Spleen (tissue), 11 donors: ENCODE measurements around the gene SETD4. TPM values are rescaled to one million over a fixed set of nuclear protein-coding genes. Genes with fewer than 3 reads are reported as not detected.

Experiments
- DNase-seq: peaks from one replicate; pipeline ENCODE4 v3.0.0-alpha.2; 2020
- H3K27ac ChIP-seq, 8 donors: fragments of 200-600 bp; sonication (generic) in 7 of 8; 1 replicate in 4 of 8; 2 replicates in 4 of 8; pipeline versions ENCODE4 v1.5.0 to v1.8.0; 2016 to 2021; ENCODE audit warnings: inconsistent platforms in 4 of 8, mild to moderate bottlenecking in 4 of 8, moderate library complexity in 1 of 8
- H3K27me3 ChIP-seq, 7 donors: fragments of 200-600 bp; sonication (generic) in 6 of 7; replicated peaks in 1 of 7; 1 replicate in 4 of 7; 2 replicates in 3 of 7; pipeline versions ENCODE4 v1.5.0 to v1.8.0; 2016 to 2021; ENCODE audit warnings: inconsistent platforms in 3 of 7, mild to moderate bottlenecking in 1 of 7
- H3K36me3 ChIP-seq, 6 donors: fragments of 200-600 bp; sonication (generic) in 5 of 6; 1 replicate in 4 of 6; 2 replicates in 2 of 6; pipeline versions ENCODE4 v1.5.0 to v1.8.0; 2016 to 2021; ENCODE audit warnings: inconsistent platforms in 2 of 6
- H3K4me1 ChIP-seq, 6 donors: fragments of 200-600 bp; sonication (generic) in 5 of 6; 1 replicate in 3 of 6; 2 replicates in 3 of 6; pipeline versions ENCODE4 v1.5.0 to v1.8.0; 2016 to 2021; ENCODE audit warnings: inconsistent platforms in 3 of 6
- H3K4me3 ChIP-seq, 8 donors: fragments of 200-600 bp; sonication (generic) in 7 of 8; 1 replicate in 4 of 8; 2 replicates in 4 of 8; pipeline versions ENCODE4 v1.5.0 to v1.8.0; 2016 to 2021; ENCODE audit warnings: inconsistent platforms in 4 of 8, mild to moderate bottlenecking in 4 of 8, moderate library complexity in 2 of 8
- H3K9me3 ChIP-seq, 8 donors: fragments of 200-600 bp; sonication (generic) in 7 of 8; 1 replicate in 4 of 8; 2 replicates in 4 of 8; pipeline versions ENCODE4 v1.5.0 to v1.8.0; 2016 to 2021; ENCODE audit warnings: inconsistent platforms in 4 of 8
- POLR2A ChIP-seq, 3 donors: fragments of 450-650 bp; IDR thresholded peaks; one replicate each; pipeline ENCODE4 v1.5.1; 2017; ENCODE audit warnings: antibody characterized with exemption in 3 of 3, mild to moderate bottlenecking in 1 of 3
- POLR2AphosphoS5 ChIP-seq, 3 donors: sonication (generic); formaldehyde crosslinking; IDR thresholded peaks; one replicate each; pipeline ENCODE4 v1.5.1; 2017; ENCODE audit warnings: antibody characterized with exemption in 3 of 3
- WGBS, 5 donors: extraction: QIAGEN DNeasy Blood & Tissue Kit in 3 of 5; methylation state at CpG; one replicate each; pipeline versions ENCODE4 v1.1.5 to v1.1.7; 2013 to 2018; 5-methylcytosine and 5-hydroxymethylcytosine counted together
- intact Hi-C: fragments of 100-400 bp; cut with DNase I; formaldehyde crosslinking; loops from one replicate; pipeline ENCODE4 v1.15.0; 2023; ENCODE audit warnings: low total_unique reads
- polyA plus RNA-seq, 3 donors: library from polyadenylated mRNA; stranded (reverse); fragments of 200-250 nt; gene quantifications; one replicate each; pipeline ENCODE4 v1.2.1, GENCODE V29; 2013
- total RNA-seq, 7 donors: library from RNA; depleted of rRNA in 3 of 7; stranded (reverse); fragments of >200 nt in 3 of 7; fragmentation: NEBNext Ultra II Directional in 4 of 7; extraction: Animal tissue kit (Norgen Biotek cat#: 25700) in 4 of 7; gene quantifications; one replicate each; pipeline versions ENCODE4 v1.1.0 to v1.2.1, GENCODE V29; 2016 to 2021
- TF ChIP-seq, protein P1 (sequence below), 11 experiments: fragments of 200-600 bp in 7 of 11; fragments of 450-650 bp in 4 of 11; sonication (generic) in 4 of 11; IDR thresholded peaks in 8 of 11; conservative IDR thresholded peaks in 3 of 11; 1 replicate in 7 of 11; 2 replicates in 4 of 11; pipeline versions ENCODE4 v1.4.0 to v1.8.0; 2016 to 2021; ENCODE audit warnings: antibody characterized with exemption in 11 of 11, inconsistent platforms in 4 of 11, mild to moderate bottlenecking in 1 of 11
- donor health status: healthy with polysubstance abuse.
- donor health status: DM: no; HTN: no; CAD: no; lungs with moderate emphysema.
- donor health status: DM: no; HTN: no; CAD: no.
- donor health status: Bipolar disorder and iron deficiency.
- donor health status: healthy.
- donor health status: DM: no; HTN: no; CAD: no.
- donor health status: DM: yes; HTN: yes; CAD: no.

Gene SETD4
- total and polyA plus RNA-seq, 10 donors, result 6.9 to 28.1 (median 18.4) TPM

GRCh38 chr21:35994613-35995012, 65.7 kb downstream of the SETD4 start:
- H3K4me1 ChIP-seq, result no peaks in the 10 kb centered on the region
- no peak for TF ChIP-seq POLR2A (IDR thresholded peaks at IDR 0.05)
- TF ChIP-seq, protein P1, sequence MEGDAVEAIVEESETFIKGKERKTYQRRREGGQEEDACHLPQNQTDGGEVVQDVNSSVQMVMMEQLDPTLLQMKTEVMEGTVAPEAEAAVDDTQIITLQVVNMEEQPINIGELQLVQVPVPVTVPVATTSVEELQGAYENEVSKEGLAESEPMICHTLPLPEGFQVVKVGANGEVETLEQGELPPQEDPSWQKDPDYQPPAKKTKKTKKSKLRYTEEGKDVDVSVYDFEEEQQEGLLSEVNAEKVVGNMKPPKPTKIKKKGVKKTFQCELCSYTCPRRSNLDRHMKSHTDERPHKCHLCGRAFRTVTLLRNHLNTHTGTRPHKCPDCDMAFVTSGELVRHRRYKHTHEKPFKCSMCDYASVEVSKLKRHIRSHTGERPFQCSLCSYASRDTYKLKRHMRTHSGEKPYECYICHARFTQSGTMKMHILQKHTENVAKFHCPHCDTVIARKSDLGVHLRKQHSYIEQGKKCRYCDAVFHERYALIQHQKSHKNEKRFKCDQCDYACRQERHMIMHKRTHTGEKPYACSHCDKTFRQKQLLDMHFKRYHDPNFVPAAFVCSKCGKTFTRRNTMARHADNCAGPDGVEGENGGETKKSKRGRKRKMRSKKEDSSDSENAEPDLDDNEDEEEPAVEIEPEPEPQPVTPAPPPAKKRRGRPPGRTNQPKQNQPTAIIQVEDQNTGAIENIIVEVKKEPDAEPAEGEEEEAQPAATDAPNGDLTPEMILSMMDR (IDR thresholded peaks at IDR 0.05 in 8 of 11, conservative IDR thresholded peaks at IDR 0.05 in 3 of 11), result no peak
- WGBS, 5 donors, result 45 to 82% (median 59%) methylated on average over 4 of the region's 4 CpGs
- DNase-seq, result no peak
- H3K4me3 ChIP-seq, result no peak overlapping the region
- no peak overlapping the region for H3K27ac ChIP-seq
- H3K27me3 ChIP-seq, result peaks cover 0 to 78% (median 0%) of the 10 kb centered on the region in 7 donors
- intact Hi-C loops, result no loop called here
- H3K9me3 ChIP-seq, result no peaks in the 10 kb centered on the region
- H3K36me3 ChIP-seq, result no peaks in the 10 kb centered on the region

GRCh38 chr21:35993875-35994490, 66.3 kb downstream of the SETD4 start:
- H3K27me3 ChIP-seq, result peaks cover 0 to 78% (median 0%) of the 10 kb centered on the region in 7 donors
- H3K4me1 ChIP-seq, result peaks cover 0 to 1% (median 0%) of the 10 kb centered on the region in 6 donors
- 48 to 87% (median 66%) methylated on average over 3 of the region's 3 CpGs for WGBS, 5 donors

GRCh38 chr21:35991131-35991530, 69.2 kb downstream of the SETD4 start:
- TF ChIP-seq, protein P1 (IDR thresholded peaks at IDR 0.05 in 8 of 11, conservative IDR thresholded peaks at IDR 0.05 in 3 of 11), result no peak
- no peak for TF ChIP-seq POLR2AphosphoS5 (IDR thresholded peaks at IDR 0.05)
- TF ChIP-seq POLR2A (IDR thresholded peaks at IDR 0.05), result no peak

More at GRCh38 chr21:35993875-35994490, 66.3 kb downstream of the SETD4 start:
- Histone ChIP-seq H3K4me3 (no peak overlapping the region), H3K9me3 (no peaks in the 10 kb centered on the region), H3K27ac (no peak overlapping the region), H3K36me3 (no peaks in the 10 kb centered on the region)
- TF ChIP-seq, protein P1 (IDR thresholded peaks at IDR 0.05 in 8 of 11, conservative IDR thresholded peaks at IDR 0.05 in 3 of 11), result no peak
- TF ChIP-seq POLR2A (IDR thresholded peaks at IDR 0.05) (no peak), POLR2AphosphoS5 (IDR thresholded peaks at IDR 0.05) (no peak)
- intact Hi-C loops, result no loop called here
- no peak for DNase-seq

GRCh38 chr21:35990609-35991008, 69.7 kb downstream of the SETD4 start:
- H3K27ac ChIP-seq, result no peak overlapping the region
- H3K36me3 ChIP-seq, result no peaks in the 10 kb centered on the region
- TF ChIP-seq, protein P1 (IDR thresholded peaks at IDR 0.05 in 8 of 11, conservative IDR thresholded peaks at IDR 0.05 in 3 of 11), result no peak
- TF ChIP-seq POLR2A (IDR thresholded peaks at IDR 0.05), result no peak
- TF ChIP-seq POLR2AphosphoS5 (IDR thresholded peaks at IDR 0.05), result no peak
- DNase-seq, result no peak
- no peak overlapping the region for H3K4me3 ChIP-seq
- H3K4me1 ChIP-seq, result peaks cover 0 to 10% (median 0%) of the 10 kb centered on the region in 6 donors
- intact Hi-C loops, result no loop called here
- WGBS, 5 donors, result 90 to 92% (median 91%) methylated on average over 9 of the region's 9 CpGs
- H3K27me3 ChIP-seq, result peaks cover 0 to 73% (median 6%) of the 10 kb centered on the region in 7 donors
- H3K9me3 ChIP-seq, result no peaks in the 10 kb centered on the region

More at GRCh38 chr21:35991131-35991530, 69.2 kb downstream of the SETD4 start:
- intact Hi-C loops, result no loop called here
- Histone ChIP-seq H3K4me3 (no peak overlapping the region), H3K36me3 (no peaks in the 10 kb centered on the region), H3K9me3 (no peaks in the 10 kb centered on the region), H3K27me3 (peaks cover 0 to 72% (median 5%) of the 10 kb centered on the region in 7 donors), H3K4me1 (peaks cover 0 to 10% (median 0%) of the 10 kb centered on the region in 6 donors), H3K27ac (no peak overlapping the region)
- 88 to 95% (median 92%) methylated on average over 6 of the region's 6 CpGs for WGBS, 5 donors
- no peak for DNase-seq
